GM21381 (cell line): ENCODE results near the gene PUS3.
"Not testable (repeated sequence)": the region's sequence is repeated elsewhere in the genome, so short reads cannot be mapped to it uniquely, and the experiment has no call there.

Source experiments
- ATAC-seq: cut with Tn5 transposase; IDR thresholded peaks from one replicate; pipeline ENCODE4 v1.9.1; 2021; ENCODE audit warnings: mild to moderate bottlenecking, moderate library complexity; ENCODE audit not compliant: unreplicated experiment

PUS3 gene

GRCh38 chr11:125922156-125922555 lies 19.1 kb upstream of the PUS3 start:
- ATAC-seq: no peak

- ATAC-seq: no peak
These were observed 18.0 kb upstream of the PUS3 start for GRCh38 chr11:125921042-125921441.

GRCh38 chr11:125918140-125918840 lies 15.3 kb upstream of the PUS3 start:
- no peak for ATAC-seq

GRCh38 chr11:125916683-125917347 lies 13.8 kb upstream of the PUS3 start:
- ATAC-seq: no peak

- ATAC-seq: not testable (repeated sequence)
These were observed 11.6 kb upstream of the PUS3 start for GRCh38 chr11:125914601-125915000.

GRCh38 chr11:125910226-125910849 lies 7.3 kb upstream of the PUS3 start:
- no peak for ATAC-seq

GRCh38 chr11:125904678-125905077 lies 1.7 kb upstream of the PUS3 start:
- ATAC-seq: no peak

GRCh38 chr11:125903711-125904659 lies 979 bp upstream of the PUS3 start, which contains the start of gene DDX25:
Gene DDX25, plus strand, starts transcription at chr11:125904508. Its CDS starts 10 bp downstream, at chr11:125904518.
- no peak for ATAC-seq

- no peak for ATAC-seq
These were observed 604 bp downstream of the PUS3 start for GRCh38 chr11:125902277-125902926.

- ATAC-seq: no peak
These were observed 1.1 kb downstream of the PUS3 start for GRCh38 chr11:125901872-125902271.

GRCh38 chr11:125892994-125893393 lies 10.0 kb downstream of the PUS3 start:
- no peak for ATAC-seq

- ATAC-seq: no peak
These were observed 10.9 kb downstream of the PUS3 start for GRCh38 chr11:125892071-125892470.

- no peak for ATAC-seq
These were observed 12.4 kb downstream of the PUS3 start for GRCh38 chr11:125890447-125891100.

GRCh38 chr11:125887373-125888324 lies 15.4 kb downstream of the PUS3 start, which contains the start of gene HYLS1:
Gene HYLS1, plus strand, starts transcription at chr11:125887668. Its CDS starts 11,701 bp downstream, at chr11:125899369.
- peak; percentile 83 for ATAC-seq

- ATAC-seq: peak; percentile 27
These were observed 16.0 kb downstream of the PUS3 start for GRCh38 chr11:125886997-125887372.

- ATAC-seq: no peak
These were observed 19.6 kb downstream of the PUS3 start for GRCh38 chr11:125883375-125883774.

- no peak for ATAC-seq
These were observed 21.7 kb downstream of the PUS3 start for GRCh38 chr11:125881291-125881690.

GRCh38 chr11:125874556-125875124 lies 28.4 kb downstream of the PUS3 start:
- ATAC-seq: peak; percentile 78
